HG03558 (cell line): Measurements from ENCODE around the gene CUEDC2.

ENCODE experiments used
- ATAC-seq: cut with Tn5 transposase; IDR thresholded peaks from one replicate; pipeline ENCODE4 v1.9.1; 2021; ENCODE audit warnings: moderate number of reproducible peaks; ENCODE audit not compliant: unreplicated experiment; ENCODE audit errors: extremely low read depth

CUEDC2 gene, protein sequence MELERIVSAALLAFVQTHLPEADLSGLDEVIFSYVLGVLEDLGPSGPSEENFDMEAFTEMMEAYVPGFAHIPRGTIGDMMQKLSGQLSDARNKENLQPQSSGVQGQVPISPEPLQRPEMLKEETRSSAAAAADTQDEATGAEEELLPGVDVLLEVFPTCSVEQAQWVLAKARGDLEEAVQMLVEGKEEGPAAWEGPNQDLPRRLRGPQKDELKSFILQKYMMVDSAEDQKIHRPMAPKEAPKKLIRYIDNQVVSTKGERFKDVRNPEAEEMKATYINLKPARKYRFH

DNA sequence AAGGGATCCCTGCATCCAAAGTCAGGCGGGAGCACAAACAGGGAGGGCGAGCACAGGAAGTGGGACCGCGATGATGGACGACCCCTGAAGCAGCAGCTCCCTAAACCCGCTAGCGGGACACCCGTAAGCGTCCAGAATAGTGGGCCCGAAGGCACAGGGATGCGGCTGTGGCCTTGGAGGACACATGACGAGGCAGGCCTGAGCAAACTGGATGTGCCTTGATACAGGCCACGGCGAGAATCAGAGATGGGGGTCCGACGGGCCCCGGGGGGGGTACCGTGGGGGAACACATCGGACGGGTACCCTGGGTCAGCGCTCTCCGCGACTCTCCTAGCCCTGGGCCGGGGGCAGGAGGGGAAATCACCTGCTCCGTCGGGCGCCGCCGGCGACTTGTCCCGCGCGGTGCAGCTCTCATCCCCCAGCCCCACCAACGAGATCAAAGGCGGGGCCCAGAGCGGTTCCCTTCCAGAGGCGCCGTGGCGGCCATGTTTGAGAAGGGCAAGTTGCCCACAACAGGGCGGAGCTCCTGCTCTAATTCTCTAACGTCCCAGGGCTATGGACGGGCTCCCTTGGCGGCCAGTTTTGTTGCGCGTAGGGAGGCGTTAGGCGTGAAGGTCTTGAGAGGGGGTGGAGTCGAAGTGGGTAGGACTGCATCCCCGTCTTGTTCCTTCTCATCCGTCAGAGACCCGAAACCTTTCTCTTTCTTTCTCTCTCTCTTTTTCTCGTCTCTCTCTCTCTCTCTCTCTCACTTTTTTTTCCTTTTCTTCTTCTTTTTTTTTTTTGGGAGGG lies at the start of gene CUEDC2:
TSS of gene CUEDC2 (minus strand) at position 413 of the 789 bp plus-strand sequence. CDS start 7,386 bp downstream, outside the sequence.
- ATAC-seq: peak; percentile 73

DNA sequence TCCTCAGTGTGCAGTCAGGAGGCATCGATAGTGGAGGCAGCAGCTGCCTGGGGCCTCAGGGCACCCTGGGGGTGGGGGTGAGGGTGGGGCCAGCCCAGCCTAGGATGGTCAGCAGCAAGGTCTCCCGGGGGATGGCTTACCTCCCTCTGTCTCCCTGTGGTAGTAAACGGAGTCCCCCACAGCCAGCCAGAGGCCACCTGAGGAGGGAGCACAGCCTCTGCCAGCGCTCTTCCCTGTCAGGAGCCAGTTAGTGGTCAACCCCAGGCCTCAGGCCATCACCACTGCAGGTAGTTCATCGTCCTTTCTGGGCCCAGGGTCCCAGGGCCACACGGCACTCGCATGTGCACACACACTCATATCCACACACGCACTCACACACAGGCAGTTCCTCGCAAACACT lies 48.0 kb upstream of the CUEDC2 start:
- ATAC-seq: no peak

DNA sequence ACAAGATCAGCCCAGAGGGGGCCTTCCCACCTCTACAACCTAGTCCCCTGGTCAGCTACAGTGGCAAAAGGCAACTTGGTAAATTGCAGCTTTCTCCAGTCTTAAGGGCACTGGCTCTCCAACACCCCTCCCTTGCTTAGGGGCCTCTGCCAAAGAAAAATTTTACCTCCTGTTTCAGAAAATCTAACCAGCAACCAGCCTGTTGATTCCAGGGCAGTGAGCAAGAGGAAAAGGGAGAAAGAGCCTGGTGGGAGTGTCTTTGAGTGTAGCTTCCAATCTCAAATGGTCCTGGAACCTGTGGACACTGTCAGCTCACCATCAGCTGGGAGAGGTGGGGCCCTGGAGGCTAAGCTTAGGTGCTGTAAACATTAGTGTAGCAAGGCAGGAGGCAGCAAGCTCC lies 47.3 kb upstream of the CUEDC2 start:
- no peak for ATAC-seq

DNA sequence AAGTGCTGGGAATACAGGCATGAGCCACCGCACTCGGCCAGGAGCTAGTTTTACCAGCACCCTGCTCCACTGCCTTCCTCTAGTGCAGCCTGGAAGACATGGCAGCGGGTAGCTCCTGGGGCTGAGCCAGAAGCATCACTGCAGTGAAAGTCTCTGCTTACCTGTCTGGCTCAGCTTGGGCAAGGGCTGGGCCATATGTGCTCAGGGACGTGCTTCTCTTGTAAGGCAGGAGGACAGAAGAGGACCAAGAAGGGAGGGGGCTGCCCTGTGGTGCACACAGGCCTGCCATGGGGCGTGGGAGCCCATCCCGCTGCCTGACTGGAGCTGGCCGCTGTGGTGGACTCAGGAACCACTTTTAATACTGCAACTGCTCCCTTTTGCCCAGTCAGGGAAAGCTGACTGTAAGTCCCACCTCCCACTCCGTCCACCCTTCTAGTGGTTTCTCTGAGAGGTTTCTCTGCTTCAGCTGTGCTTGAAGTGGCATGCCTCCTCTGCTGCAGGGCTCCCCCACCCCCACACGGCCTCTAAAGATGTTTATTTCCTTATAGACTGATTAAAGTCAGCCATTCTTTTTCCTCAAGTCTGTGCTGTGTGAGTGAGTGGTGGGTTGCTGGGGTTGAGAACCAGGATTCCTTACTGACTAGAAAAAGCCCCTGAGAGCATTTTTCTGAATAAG lies 44.2 kb upstream of the CUEDC2 start:
- no peak for ATAC-seq

DNA sequence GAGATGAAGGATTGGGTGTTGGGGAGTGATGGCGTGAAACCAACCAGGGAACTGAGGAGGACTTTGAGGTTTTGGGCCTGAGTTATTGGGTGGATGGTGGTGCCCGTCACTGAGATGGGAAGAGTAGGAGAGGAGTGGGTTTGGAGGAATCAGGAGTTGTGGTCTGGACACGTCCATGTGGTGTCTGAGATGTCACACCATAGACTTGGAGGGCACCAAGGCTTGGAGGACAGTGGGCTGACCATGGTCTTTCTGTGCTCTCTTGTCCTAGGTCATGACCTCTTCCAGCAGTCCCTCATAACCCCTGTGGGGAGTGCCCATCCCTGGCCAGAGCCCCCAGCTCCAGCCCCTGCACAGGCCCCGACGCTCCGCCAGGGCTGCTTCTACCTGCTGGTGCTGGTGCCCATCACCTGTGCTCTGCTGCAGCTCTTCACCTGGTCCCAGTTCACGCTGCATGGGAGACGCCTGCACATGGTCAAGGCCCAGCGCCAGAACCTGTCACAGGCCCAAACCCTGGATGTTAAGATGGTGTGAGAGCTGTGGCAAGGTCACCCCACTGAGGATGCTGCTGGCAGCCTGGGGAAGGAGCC lies 43.2 kb upstream of the CUEDC2 start:
- no peak for ATAC-seq

DNA sequence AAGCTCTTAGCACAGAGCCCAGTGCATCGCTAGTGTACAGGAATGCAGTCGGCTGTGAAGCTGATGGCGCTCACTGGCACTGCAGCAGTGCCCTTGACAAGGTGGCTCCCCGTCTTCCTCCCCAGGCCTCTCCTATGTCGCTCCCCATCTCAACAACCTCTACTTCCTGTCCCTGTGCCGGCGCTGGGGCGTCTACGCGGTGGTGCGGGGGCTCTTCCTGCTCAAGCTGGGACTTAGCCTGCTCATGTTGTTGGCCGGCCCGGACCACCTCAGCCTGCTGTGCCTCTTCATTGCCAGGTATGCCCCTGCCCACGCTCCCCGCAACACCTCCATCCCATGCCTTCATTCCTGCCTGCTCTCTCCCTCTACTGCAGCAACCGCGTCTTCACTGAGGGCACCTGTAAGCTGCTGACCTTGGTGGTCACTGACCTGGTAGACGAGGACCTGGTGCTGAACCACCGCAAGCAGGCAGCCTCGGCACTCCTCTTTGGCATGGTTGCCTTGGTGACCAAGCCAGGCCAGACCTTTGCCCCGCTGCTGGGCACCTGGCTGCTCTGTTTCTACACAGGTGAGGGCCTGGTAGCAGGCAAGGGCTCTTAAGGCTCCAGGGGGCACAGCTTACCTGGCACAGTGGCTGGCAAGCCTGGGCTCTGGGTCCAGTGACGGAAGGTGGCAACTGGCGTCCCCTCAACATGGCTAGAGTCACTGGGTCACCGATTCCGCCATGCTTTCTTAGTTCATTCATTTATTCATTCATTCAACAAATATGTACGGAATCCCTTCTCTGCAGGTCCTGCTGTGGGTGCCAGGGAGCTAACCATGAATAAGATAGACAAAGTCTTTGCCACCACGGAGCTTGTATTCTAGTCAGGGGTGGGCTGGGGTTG lies 41.3 kb upstream of the CUEDC2 start:
- no peak for ATAC-seq

DNA sequence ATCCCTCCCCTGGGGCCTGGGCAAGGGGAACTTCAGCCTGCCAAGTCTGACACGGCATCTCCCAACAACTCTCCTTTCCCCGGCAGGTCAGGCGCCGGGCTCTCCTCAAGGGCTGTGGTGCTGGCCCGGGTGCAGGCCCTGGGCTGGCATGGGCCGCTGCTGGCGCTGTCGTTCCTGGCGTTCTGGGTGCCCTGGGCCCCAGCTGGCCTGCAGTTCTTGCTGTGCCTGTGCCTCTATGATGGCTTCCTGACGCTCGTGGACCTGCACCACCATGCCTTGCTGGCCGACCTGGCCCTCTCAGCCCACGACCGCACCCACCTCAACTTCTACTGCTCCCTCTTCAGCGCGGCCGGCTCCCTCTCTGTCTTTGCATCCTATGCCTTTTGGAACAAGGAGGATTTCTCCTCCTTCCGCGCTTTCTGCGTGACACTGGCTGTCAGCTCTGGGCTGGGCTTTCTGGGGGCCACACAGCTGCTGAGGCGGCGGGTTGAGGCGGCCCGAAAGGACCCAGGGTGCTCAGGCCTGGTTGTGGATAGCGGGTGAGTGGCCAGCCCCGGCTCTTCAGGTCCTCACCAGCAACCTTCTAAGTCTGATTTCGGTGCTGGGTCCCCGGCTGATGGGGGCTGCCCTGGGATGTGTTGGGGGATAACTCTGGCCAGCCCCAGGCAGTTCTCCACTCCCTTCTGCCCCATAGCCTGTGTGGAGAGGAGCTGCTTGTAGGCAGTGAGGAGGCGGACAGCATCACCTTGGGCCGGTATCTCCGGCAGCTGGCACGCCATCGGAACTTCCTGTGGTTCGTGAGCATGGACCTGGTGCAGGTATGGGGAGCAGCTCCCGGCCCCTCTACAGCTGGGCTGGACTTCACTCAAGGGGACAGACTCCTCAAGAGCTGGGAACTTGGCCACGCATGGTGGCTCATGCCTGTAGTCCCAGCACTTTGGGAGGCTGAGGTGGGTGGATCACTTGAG lies 38.5 kb upstream of the CUEDC2 start:
- ATAC-seq: no peak

DNA sequence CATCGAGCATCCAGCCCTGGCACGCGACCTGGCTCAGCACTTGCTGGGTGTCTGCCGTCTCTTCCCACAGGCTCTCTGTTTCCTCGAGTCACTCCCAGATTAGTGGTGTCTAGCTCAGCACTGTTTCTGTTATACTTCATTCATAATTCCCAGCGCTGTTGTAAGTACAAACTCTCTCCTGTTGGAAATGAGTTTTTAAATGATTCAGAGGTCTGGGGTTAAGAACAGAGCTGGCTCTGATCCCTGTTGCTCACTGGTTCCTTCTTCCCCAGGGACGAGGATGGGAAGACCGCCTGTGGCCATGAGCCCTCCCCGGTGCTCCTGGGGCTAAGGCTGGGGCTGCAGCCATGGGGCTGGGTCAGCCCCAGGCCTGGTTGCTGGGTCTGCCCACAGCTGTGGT lies 36.3 kb upstream of the CUEDC2 start:
- no peak for ATAC-seq

DNA sequence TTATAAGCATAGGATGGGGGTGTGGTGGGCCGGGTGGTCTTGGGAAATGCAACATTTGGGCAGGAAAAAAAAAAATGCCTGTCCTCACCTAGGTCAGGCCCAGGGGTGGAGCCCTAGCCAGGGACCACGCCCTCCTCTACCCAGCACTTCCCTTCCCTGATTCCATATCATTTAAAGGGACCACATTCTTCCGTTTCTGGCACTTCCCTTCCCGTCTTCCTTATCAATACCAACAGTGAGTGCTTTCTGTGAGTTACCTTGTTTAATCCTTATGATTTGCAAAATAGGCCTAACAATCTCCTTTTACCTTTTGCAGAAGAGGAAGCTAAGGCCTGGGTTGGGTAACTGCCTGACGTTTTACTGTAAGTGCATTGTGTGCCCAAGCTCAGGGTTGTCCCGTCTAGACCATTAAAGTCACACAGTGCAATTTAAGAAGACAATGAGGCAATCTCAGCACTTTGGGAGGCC lies 35.6 kb upstream of the CUEDC2 start:
- no peak for ATAC-seq

DNA sequence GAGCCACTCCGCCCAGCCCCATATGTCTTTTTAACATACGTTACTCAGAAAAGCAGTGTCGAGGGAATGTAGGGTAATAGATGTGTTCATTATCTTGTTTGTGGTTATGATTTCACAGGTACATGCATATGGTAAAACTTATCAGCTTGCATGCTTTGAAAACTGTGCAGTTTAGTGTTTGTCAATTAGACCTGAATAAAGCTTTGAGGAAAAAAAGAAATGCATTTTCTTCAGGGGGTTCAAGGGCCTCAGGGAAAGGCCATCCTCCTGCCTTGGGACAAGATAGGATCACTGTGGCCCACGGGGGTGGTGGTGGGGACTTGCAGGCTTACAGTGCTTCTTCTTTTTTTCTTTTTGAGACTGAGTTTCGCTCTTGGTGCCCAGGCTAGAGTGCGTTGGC lies 34.9 kb upstream of the CUEDC2 start:
- no peak for ATAC-seq

DNA sequence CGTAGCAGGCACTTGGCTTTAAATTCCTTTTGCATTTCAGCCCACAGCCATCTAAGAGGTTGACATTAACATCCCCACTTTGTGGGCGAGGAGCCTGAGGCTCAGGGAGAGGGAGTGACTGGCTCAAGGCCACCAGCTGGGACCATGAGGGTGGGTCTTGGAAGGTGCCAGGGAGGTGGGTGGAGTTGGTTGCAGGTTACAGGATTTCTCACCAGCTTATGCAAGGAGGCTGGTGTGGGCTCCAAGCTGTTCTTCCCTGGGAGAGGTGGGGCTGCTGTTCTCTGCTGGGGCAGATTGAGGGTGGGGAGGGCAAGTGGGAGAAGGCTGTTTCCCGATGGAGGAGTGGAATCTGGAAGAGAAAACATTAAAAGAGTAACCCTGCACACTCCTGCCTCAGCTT lies 33.1 kb upstream of the CUEDC2 start:
- no peak for ATAC-seq

DNA sequence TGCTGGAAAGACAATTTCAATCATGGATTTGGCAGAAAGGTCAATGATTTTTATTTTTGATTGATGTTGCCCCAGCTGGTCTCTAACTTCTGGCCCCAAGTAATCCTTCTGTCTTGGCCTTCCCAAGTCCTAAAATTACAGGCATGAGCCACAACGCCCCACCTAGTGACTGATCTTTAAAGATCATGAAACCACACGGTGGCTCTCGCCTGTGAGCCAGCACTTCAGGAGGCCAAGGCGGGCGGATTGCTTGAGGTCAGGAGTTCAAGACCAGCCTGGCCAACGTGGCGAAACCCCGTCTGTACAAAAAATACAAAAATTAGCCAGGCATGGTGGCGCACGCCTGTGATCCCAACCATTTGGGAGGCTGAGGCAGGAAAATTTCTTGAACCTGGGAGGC lies 31.6 kb upstream of the CUEDC2 start:
- no peak for ATAC-seq

DNA sequence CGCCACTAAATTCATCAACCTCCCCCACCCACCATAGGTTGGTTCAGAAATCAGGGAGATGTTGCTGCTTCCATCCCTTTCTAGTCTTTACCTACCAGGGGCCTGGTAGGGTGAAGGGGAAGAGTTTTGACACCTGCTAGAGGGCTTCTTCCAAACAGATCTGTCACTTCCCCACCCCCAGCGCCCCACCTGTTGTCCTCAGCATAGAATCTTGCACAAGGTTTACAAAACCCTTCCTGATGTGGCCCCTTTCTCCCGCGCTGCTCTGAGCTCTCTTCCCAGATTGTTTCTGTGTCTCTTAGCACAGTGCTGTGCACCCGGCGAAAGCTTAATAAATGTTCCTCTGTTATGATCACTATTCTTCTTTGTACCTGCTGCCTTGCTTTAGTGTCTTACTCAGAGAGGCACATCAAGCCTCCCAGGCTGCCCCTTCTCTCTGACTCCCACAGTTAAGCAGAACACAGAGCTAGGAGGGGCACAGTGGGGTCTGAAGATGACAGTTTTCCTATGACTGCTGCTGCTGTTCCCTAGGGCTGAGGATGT lies 30.2 kb upstream of the CUEDC2 start:
- ATAC-seq: no peak

DNA sequence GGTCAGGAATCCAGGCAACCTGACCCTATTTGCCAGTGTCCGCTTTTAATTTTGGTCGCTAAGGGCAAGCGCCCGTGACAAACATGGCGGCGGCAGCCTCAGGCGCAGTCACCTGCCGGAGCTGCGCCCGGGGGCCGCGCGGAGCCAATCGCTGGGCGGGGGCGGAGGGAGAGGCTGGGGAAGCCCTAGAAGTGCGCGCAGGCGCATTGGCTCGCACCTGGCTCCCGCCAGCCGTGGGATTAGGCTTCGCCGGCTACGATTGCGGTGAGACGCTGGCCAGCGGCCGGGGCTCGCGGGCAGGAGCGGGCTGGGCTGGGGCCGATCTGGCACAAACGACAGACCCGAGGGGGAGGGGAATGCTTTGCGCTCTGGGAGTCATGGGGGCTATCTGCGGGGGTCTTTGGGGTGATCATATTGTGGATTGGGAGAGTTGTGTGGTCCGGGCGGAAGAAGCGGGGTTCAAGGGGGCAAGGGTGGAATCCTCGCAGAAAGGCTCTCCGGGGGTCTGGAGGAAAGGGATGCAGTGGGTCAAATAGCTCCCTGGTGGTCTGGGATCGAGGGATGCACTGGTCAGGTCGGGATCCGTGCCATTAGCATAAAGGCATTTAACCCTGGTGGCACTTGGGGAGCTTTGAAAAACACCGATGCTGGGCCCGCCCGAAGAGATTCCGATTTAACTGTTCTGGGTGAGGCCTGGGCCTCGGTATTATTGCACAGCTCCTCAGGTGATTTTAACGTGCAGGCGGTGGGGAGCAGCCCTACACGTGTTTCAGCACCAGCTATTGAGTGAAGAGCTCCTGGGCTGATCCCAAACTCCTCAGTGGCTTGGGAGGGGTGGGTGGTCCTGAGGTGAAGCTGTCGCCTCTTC lies 29.0 kb upstream of the CUEDC2 start:
- ATAC-seq: peak; percentile 70

DNA sequence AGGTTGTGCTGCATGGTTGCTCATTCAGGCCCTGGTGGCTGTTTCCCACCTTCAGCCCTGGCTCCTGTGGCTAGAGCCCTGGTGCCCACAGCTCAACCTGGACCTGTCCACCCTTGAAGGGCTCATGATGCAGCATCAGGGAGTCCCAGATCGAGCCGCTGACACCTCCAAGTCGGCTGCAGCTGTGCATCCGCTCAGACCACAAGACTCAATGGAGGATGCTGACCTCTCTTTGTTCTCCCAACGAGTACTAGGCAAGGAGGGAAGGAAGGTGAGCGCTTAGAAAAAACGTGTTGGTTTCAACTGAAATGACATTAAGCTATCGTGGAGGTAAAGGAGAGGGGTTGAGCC lies 28.4 kb upstream of the CUEDC2 start:
- no peak for ATAC-seq

DNA sequence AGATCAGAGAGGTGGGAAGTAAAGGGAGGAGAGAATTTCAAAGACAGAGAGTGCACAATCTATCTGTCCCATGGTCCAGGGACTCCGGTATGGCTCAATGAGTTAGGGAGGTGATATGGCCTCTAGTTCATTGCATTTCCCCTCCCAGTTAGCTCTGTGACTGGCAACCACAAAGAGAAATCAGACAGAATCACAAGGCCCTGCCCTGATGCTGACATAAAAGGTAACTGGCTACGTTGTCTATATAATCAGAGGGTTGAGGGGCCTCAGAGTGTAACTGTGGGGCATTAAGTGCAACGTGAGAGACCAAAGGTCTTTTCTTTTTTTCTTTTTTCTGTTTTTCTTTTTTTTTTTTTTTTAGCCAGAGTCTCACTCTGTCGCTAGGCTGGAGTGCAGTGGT lies 26.3 kb upstream of the CUEDC2 start:
- ATAC-seq: no peak

DNA sequence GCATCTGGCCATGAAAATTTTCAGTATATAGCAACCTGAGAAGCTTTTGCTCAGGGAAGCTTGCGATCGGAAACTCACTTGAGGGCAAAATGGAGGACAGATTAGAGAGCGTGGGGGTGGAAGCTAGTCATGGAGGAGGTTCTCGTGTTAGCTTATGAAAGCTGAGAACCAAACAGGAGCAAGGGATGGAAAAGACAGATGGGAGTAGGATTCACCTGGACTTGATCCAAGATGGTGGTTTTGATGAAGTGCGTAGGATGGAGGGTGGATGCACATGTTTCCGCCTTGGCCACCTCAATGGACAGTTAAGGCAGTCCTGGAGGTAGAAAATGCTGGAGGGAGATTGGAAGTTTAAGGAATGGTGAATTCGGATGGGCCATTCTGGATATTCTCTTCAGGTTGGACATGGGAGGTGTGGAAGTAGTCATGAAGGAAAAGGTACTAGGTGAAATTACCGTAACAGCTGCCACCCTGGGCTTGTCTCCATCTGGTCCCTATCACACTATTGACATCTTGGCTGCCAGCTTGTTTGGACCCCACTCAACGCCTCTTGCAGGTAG lies 25.3 kb upstream of the CUEDC2 start:
- no peak for ATAC-seq
